HG03045 (cell line): ENCODE data around the gene TTC7B.

Experiments
- ATAC-seq: cut with Tn5 transposase; IDR thresholded peaks from one replicate; pipeline ENCODE4 v1.9.1; 2021; ENCODE audit warnings: mild to moderate bottlenecking, moderate library complexity; ENCODE audit not compliant: unreplicated experiment

The TTC7B gene

DNA sequence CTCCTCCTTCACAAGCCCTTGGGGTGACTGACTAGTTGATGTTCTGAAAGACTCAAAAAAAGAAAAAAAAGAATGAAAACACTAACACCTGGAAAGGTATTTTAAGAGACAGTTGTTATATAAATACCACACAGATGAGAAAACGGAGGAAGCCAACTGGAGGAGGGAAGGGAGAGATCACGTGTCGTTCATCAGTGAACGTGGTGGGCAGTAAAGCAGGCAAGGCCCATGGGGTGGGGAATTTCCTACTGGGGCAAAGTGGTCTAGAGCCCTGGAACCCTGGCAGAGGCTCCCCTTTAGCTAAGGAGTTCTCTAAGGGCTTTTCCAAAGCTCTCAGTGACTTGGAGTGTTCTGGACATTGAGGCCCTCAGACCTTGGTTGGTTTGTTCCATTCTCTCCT lies 249.7 kb downstream of the TTC7B start:
- ATAC-seq: no peak

- ATAC-seq: no peak
Measured at GRCh38 chr14:90564496-90564895, 251.7 kb downstream of the TTC7B start.

- ATAC-seq: no peak
Measured at GRCh38 chr14:90562652-90563051, 253.6 kb downstream of the TTC7B start.

DNA sequence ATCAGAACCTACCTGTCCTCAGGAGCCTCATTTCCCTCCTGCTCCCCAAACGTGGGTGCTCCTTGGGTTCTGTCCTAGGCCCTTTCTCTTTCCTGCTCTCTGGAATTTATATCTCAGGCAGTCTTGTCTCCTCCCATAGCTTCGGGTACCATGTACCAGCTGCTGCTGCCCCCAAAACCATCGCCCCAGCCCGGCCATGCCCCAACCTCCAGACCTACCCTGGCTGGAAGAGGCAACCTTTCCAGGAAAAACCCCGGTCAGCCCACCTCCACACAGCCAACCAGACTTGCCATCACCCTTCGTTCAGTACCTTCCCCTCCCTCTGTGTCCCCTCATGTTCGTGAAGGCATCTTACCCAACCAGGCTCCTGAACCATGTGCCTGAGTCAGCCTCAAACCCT lies 254.3 kb downstream of the TTC7B start:
- no peak for ATAC-seq

DNA sequence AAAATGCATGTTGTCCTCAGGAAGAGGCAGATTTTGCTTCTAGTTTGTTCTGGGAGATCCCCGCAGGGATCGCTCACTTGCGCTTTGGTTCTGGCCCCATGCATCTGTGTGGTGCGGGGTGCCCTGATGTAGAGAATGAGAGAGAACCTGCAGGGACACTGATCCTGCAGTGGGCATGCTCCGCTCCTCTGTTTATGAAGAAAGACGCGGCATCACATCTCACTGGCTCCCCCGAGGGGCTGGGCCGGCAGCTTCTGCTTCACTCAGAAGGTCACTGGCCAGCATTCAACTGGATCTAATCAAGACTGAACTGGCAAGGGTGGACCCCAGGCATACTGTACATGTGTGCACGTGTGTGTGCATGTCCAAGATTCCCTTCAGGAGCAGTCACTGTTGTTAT lies 255.2 kb downstream of the TTC7B start:
- ATAC-seq: no peak

DNA sequence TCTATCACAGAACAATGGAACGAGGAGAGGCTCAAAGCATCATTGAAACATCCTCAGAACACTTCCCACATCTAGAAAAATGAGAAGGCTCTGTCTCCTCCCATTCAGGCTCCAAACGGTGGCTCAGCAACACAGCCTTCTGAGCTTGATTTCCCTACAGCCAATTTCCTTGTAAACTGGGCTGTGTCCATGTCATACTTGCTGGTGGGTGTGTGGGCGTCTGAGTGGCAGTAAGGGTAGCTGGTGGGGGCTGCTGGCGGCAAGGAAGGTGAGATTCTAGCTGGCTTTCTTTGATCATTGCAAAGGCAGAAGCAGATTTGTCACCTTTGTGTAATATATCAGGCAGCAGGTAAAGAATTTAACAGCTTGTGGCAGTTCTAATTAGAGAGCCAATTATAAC lies 255.7 kb downstream of the TTC7B start:
- ATAC-seq: no peak

DNA sequence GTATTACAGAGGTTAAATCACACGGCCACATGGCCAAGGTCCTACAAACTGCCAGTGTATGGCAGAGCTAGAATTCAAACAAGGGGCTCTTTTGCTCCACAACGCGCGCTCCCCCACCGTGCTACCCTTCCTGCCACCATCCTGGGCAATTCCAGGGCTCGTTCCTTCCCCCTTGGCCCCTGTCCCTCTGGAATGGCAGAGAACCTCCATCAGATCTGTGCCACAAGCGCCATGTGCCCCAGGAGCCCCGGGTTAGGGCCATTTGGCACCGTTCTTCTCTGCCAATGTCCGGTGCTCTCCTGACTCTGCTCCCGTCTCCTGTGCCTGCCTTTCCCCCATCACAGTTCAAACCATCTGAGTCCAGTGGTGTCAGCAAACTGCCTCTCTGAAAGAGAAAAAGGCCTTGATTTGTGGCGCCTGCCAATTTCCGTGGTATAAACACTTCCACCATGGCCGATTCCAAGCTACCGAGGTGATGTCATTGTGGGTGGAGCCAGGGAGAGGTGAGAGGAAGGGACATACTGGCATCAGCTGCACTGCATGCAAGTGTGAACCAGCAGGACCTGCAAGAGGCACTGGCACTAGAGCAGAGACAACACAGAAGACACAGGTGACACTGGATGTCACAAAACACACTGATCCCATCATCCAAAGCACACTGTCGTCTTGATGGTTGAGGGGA lies 256.3 kb downstream of the TTC7B start:
- no peak for ATAC-seq

DNA sequence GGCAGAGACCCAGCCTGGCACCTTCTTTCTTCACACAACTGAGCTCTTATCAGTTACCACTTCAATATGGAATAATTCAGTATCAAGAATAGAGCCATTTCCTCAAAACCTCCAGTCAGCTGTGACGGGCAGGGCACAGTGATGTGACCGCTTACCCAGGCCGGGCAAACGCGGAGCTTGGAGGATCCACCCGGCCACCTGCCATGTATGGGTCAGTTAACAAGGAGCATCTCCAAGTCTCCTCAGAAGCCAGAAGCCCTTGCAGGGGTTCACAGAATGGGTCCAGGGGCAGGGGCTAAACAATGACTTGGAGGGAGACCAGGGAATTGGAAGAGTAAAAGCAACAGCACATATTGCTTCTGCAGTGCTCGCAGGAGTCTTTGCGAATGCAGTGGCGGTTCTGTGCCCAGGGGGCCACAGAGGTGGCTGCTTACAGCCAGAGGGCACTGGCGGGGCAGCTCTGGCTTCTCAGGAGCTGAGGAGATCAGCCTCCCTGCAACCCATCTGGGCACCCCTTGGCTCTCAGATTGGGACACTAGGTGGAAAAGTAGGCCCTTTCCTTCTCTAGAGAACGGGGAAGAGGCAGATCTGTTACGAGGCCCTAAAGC lies 257.1 kb downstream of the TTC7B start:
- no peak for ATAC-seq

DNA sequence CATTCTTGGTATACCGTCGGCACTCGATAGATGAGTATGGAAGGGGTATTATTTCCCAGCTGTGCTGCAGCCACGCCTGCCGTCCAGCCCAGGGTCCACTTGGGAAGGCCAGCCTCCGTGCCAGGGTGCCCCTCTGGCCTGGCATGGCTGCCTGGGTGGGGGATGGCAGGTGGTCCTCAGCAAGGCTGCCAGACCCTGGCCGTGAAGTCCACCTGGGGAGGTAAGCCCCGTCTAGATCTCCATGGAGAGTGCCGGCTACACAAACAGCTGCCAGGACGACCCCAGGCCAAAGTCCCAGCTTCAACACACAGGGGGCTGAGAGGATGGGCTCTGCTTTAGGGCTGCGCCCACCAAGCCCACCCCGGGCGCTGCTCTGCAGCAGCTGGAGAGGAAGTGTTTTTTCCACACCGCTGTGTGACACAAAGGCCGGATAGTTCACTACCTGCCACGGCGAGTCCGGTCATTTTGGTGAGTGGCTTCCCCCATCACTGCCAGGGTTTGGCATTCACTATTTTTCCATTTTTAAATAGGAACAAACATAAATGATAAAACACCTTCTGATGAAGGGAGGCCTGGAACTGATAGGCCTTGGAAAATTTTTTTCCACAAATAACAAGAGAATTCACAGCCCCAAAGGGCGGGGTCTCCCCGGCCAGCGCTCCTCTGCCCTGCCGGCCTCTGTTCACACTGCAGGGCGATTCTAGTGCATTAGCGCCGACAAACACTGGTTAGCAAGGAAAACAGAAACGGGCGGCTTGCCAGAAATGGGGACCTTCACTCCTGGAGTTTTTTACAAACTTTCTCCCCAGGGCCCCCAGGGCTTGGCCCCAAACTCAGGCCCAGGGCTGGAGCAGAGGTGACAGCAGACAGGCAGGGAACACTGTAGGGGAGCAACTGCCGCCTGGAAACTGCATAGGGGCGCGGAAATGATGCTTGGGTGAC lies 257.9 kb downstream of the TTC7B start:
- ATAC-seq: no peak

GRCh38 chr14:90557516-90557915 lies 258.7 kb downstream of the TTC7B start:
- no peak for ATAC-seq

DNA sequence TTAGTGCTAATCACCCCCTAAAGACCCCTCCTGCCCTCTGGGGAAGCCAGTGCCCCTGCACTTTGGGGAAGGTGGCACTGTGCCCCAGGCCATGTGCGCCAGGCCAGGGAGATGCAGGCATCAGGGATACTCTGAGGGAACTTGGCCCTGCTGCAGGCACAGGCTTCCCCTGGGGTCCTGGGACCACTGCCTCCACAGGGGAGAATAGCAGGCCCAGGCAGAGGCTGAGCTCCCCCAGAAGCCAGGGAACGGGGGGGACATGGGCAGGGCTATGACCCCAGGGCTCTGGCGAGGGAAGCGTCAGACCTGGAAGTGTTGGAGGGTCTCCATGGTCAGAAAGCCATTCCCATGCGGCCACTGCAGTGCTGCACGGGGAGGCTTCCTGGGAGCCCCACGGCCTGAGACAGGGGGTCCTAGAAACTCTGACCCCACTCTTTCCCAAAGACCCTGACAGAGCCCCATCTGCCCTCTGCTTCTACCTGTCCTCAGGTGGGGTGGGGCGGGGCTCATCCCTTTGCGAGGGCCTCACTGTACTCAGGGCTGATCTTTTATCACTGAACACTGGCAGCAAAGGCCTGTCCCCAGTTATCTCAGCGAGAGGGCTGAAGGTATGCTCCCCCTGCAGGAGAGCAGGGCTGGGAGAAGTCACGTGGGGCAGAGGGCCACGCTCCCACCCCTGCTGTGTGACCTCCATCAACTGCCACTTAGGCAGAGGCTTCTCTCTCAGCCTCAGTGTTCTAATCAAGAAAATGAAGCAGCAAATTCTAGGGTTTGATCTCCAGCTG lies 259.4 kb downstream of the TTC7B start:
- ATAC-seq: no peak

DNA sequence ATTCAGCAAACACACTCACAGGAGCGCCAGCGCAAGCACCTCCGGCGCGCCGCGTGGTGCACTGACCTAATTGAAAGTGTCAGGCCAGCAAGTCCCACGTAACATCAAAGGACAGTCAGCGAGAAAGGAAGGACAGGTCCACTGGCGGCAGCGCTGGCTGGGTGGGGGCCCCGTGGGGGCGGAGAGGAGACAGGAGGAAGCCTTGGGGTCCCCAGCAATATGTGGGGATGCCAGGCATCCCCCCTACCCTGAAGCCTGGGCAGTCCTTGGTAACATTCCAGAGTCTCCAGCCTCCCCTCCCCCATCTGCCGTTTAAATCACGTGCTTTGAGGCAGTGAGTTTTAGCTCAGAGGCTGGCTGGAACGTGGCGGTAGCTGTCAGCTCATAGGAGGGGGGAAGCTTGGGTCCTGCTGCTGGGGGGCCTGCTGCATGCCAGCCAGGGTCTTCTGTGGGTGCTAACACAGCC lies 260.2 kb downstream of the TTC7B start:
- ATAC-seq: no peak

DNA sequence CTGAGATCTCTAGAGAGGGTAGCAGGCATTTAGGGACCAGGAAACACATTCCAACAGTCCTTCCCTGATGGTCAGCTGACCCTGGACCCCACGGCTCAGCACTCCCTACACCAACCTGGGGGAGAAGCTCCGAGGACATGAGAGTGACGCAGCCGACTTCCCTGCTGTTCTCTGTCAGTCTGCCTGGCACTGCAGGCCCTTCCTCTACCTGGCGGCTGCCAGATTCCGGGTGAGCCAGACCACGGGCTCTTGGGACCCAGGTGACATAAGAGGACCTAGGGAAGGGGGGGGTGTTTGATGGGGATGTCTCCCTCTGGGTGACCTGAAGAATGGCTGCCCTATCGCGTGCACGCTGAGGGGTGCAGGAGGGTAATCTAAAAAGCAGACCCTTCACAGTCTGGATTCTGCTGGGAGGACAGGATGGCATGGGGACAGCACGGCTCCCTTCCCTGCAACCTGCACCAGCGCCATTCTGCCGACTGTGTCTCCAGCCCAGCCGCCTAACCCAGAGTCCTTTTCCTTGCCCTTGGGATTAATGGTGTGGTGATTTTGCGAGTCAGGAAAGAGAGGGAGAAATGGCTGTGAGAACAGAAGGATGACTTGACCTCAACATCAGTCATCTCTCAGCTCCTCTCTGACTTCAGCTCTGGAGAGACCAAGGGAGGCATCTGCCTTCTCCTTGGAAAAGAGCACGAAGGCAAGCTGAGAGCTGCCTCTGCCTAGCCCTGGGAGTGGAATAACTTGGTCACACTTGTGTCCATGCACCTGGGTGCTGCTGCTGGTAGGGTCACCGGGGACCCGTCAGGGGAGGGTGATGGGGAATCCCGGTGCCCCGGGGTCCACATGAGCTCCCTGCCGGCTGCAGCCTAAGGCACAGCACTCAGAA lies 260.9 kb downstream of the TTC7B start:
- no peak for ATAC-seq

DNA sequence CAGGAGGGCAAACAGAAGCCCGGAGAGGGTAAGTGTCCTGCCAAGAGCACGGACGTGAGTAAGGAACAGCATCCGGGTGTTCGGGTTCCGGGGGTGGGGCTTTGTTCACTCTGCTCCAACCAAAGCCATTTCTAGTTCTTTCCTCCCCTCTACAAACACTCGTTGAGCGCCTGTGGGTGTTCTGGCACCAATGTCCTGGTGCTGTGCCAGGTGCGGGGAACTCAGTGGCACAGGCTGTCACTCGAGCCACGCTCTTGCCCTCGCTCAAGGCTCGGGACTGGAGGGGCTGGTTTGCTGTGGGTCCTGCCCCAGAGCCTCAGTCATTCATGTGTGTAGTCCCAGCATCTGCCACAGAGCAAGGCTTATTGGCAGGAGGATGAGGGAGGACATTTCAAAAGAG lies 261.9 kb downstream of the TTC7B start:
- ATAC-seq: no peak

GRCh38 chr14:90553921-90554336 lies 262.3 kb downstream of the TTC7B start:
- ATAC-seq: no peak

DNA sequence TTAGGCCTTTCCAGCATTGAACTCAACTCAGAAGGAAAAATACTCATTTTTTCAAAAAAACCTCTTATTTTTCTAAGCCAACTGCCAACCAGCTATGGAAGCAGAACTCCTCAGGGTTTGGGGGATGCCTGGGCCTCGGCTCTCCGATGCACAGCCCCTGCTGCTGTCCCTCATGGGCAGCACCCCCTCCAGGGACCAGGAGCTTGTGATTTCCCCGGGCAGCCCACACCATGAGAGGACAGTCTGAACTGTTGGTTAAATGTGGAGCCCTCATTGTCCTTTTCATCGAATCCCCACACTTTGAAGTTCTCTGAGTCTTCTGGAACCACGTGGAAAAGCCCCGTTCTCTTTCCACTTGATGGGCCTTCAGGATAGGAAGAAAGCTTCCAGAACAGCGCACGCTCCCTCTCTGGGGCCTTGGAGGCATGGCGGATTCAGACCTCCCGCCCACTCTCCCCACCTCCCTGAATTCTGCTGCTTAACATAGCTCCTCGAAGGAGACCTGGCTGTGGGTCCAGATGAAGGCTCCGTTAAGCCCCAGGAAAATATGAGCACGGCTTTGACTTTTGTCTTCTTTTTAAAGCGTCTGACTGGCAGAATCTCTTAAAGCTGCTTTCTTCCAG lies 262.8 kb downstream of the TTC7B start:
- ATAC-seq: no peak

- ATAC-seq: no peak
Measured at GRCh38 chr14:90552465-90553297, 263.5 kb downstream of the TTC7B start.

DNA sequence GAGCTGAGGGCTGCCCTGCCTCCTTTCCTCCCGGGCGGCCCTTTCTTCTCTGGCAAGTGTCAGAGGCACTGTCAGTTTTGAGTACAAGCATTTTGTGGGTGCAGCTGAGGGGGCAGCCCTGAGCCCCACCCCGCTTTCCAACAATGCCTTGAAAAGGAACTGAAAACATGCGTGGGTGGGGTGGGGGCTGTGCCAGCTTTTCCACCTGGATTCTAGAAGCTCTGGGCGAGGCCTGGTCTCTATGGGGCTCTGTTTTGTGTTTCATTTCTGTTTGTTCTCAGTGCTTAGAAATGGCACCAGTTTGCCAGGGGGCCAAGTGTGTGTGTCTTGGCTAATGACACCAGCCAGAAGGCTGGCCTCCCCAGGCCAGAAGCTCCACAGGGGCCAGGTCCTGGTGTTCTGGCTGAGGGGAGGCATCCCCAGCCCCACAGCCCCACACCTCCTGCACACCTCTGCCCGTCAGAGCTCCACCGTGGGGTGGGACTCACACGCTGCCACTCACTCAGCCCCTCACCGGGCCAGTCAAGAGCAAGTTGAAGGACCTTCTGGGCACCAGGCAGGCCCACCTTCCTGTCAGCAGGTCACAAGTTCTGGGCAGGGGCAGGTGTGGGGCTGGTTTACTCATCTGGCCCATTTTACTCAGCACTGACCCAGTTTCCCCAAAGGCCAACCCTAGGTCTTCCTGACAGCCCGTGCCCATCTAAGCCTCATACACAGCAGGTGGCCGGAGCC lies 264.3 kb downstream of the TTC7B start:
- no peak for ATAC-seq
